T1000 (cell line): ENCODE data around the gene SFT2D1.

Source experiments
- DNase-seq: peaks from one replicate; lab custom pipeline; 2025; ENCODE audit warnings: mixed read lengths; lab: John Stamatoyannopoulos, UW

Gene SFT2D1

GRCh38 chr6:166333172-166333995 lies 9.0 kb downstream of the SFT2D1 start:
- no peak for DNase-seq

- DNase-seq, result no peak
Measured at GRCh38 chr6:166331503-166332415, 10.6 kb downstream of the SFT2D1 start.

- no peak for DNase-seq
Measured at GRCh38 chr6:166330612-166331011, 11.7 kb downstream of the SFT2D1 start.

GRCh38 chr6:166325383-166326042 lies 16.8 kb downstream of the SFT2D1 start:
- no peak for DNase-seq

GRCh38 chr6:166323395-166323794 lies 18.9 kb downstream of the SFT2D1 start:
- no peak for DNase-seq

- no peak for DNase-seq
Measured at GRCh38 chr6:166318649-166319600, 23.4 kb downstream of the SFT2D1 start.

DNA sequence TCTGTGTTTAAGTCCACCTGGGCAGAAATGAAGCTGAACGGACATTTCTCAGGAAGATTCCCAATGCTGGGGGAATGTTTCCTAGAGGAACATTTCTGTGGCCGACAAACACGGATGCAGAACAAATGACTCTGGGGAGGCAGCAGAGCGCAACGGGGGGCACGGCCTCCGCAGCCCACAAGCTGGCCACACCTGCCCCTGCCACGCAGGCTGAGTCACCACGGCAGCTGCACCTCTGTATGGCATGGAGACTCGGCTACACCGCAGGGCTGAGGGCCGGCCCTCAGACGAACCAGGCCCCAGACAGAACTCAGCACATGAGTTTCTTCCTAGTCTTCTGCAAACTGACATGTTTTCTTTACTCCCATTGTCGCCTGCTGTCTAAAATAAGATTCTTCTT lies 24.1 kb downstream of the SFT2D1 start:
- no peak for DNase-seq

DNA sequence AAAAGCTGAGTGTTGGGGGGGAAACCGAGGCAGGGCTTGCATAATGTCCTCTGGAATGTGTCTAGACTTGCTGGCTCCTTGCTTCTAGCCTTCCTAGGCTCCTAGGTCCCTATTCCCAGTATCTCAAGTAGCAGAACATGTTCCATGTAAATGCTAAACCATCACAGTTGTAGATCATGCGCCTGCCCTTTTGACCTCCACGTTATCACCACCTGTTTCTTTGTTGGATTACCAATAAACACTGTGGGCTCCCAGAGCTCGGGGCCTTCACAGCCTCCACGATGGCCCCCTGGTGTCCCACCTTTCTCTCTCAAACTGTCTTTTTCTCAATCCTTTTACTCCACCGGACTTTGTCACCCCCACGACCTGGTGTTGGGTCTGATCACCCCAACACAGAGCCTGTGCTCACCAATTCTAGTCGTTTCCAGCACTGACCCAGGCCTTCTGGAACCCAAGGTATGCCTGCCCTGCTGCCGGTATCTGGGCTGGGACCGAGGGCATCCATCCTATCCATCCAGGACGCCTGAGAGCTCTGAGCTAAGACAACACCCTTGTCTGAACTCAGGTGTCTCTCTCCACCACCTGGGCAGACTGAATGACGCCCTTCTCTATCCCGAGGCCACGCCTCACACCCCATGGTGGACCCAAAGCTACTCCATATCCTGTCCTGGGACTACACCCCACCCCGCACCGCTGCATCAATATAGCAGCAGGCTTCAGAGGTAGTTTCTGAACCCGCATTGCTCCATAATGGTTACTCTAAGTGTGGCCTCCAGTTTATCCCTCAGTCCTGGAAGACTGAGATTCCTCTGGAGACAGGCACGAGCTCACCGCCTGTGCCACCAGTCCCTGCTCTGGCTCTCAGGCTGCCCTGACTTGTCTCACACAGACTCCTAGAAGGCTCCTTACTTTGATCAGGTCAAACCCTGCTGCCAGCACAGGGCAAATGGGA lies 24.8 kb downstream of the SFT2D1 start:
- no peak for DNase-seq

GRCh38 chr6:166315436-166315835 lies 26.9 kb downstream of the SFT2D1 start:
- DNase-seq, result no peak

DNA sequence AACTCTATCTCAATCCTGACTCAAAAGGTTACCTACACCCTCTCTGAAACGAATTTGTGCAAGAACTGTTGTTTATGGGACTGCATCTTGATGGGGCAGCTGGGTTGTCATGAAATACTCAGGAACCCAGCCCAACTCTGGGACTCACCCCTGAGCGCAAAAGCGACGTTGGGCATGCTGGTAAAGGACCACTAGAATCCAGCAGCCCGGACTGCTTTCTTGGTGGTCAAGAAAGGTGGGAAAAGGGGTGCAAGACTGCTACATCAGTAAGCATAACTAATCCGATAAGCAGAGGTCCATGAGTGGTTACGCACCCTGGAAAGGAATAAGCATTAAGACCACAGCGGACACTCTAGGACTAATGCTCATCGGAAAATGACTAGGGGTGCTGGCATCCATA lies 27.9 kb downstream of the SFT2D1 start:
- DNase-seq, result no peak

DNA sequence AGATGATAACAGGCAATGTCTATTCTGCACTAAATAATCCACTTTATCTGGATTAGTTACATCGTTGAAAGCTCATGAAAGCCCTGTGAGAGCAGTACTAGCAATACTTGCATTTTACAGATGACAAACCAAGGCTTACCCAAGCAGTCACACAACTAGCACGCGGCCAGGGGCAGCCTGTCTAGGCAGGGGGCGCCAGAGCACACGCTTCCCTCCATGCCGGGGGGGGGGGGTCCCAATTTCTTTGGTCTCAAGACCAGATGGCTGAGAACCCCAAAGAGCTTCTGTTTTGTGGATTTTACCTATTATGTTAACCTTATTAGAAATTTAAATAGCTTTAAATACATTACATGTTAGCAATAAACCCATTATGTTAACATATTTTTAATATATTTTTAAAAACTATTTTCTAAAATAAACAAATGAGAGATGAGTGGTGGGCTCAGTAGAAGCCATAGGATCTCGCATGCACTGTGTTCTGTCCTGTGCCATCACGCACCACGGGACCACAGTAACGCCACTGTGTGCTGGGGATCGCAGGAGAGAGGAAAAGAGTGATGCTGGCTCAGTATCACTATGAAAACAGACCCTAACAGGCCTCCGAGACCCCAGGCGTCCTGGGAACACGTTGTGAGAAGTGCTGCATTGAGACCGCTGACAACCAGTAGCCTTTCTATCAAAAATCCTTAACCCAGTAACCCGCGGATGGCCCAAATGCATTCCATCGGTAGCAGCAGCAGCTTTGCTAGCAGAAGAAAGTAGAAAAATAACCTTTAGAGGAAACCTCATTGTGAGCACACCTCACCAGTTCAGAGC lies 28.9 kb downstream of the SFT2D1 start:
- DNase-seq, result no peak

DNA sequence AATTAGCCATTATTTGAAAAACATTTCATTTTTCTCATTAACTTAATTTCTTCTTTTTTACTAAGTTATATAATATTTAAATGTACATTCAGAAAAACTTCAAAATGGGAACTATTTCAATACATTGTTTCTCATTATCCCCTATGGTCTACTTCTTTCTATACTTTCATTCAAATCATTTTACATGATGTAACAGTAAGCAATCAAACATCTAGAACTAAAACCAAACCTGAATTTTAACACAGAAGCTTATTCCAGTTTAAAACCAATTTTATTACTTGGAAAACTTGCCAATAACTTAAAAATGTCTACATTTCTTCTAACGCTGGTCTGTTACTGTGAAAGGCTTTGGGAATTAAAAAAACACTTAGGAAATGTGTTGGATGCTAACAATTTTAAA lies 29.5 kb downstream of the SFT2D1 start:
- no peak for DNase-seq

GRCh38 chr6:166310634-166311033 lies 31.7 kb downstream of the SFT2D1 start:
- no peak for DNase-seq

GRCh38 chr6:166309977-166310376 lies 32.4 kb downstream of the SFT2D1 start:
- DNase-seq, result no peak

DNA sequence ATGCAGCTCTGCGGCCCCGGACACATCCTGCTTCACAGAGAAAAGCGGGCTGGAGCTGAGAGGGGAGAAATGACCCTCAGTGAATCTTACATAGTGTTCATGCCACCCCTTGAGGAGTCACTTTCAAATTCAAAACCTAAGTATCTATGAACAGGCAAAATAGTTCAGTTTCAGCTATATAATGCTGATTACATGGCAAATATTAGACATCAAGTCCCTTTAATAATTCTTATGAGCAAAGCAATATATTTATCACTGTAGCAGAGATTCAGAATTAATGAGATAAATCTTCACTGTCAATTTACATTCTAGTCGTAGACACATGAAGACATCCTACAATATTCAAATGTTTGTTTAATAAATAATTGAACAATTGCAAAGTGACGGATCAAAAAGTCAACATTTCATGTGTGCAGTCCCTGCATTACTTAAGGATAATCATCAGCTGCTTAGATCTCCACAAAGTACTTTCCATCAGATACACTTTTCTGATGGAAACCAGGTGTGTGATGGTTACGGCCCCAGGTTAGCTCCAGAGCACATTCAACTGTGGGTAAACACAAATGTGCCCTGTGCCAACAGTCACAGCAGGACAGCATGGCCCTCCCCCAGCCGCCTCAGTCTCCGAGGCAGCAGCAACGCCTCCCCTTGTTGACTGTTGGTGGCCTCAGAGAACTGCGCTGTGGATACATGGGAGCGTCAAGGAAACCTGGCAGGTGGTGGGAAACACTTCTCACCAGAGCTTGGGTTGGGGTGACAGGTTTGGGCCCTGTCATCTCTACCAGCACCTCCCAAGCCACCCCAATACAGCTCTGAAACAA lies 33.4 kb downstream of the SFT2D1 start:
- DNase-seq, result no peak

- no peak for DNase-seq
Measured at GRCh38 chr6:166308033-166308768, 34.1 kb downstream of the SFT2D1 start, which contains the start of gene PRR18. TSS of gene PRR18 (minus strand) at chr6:166308392. CDS start at chr6:166308142, 250 bp downstream.
